K562 (cell line): ENCODE measurements around the gene TNRC6B. TPM values are rescaled to one million over a fixed set of nuclear protein-coding genes. Genes with fewer than 3 reads are reported as not detected.

Source experiments
- DPF2 ChIP-seq: fragments of 450-650 bp; IDR thresholded peaks from 2 replicates; pipeline ENCODE4 v1.6.1; 2016
- ETV1 ChIP-seq: fragments of 450-650 bp; conservative IDR thresholded peaks from 2 replicates; pipeline ENCODE4 v1.6.1; 2016; ENCODE audit warnings: missing genetic modification characterization, control low read depth, low read depth, missing compliant biosample characterization
- NR2F6 ChIP-seq: fragments of 450-650 bp; formaldehyde crosslinking; IDR thresholded peaks from 2 replicates; pipeline ENCODE4 v1.4.0; 2020; ENCODE audit warnings: mild to moderate bottlenecking
- OTX1 ChIP-seq: fragments of 450-650 bp; formaldehyde crosslinking; IDR thresholded peaks from 2 replicates; pipeline ENCODE4 v1.4.0; 2022; ENCODE audit warnings: mild to moderate bottlenecking
- RBBP5 ChIP-seq: fragments of 200-600 bp; sonication (generic); IDR thresholded peaks from 2 replicates; pipeline ENCODE4 v1.6.1; 2012; ENCODE audit warnings: borderline replicate concordance, mild to moderate bottlenecking, low read length, control low read depth, inconsistent platforms; ENCODE audit not compliant: insufficient read depth, poor library complexity, severe bottlenecking
- RBM22 ChIP-seq: fragments of 200-400 bp; formaldehyde crosslinking; IDR thresholded peaks from 2 replicates; pipeline ENCODE4 v1.6.1; 2018; ENCODE audit warnings: low read length, low read depth; ENCODE audit not compliant: poor library complexity, severe bottlenecking
- SRSF1 ChIP-seq: fragments of 200-400 bp; formaldehyde crosslinking; IDR thresholded peaks from 2 replicates; pipeline ENCODE4 v1.6.1; 2017; ENCODE audit warnings: mild to moderate bottlenecking, low read depth, low read length, moderate library complexity
- YY1 ChIP-seq, 3 experiments: IDR thresholded peaks; 2 replicates each; pipeline ENCODE4 v1.6.1; 2011; ENCODE audit warnings: low read length in 2 of 3, mild to moderate bottlenecking in 2 of 3, moderate library complexity in 2 of 3, borderline replicate concordance in 1 of 3, control low read depth in 1 of 3, low read depth in 1 of 3; ENCODE audit not compliant: insufficient read depth in 3 of 3, insufficient replicate concordance in 2 of 3, control insufficient read depth in 1 of 3, insufficient read length in 1 of 3; ENCODE audit errors: extremely low read depth in 1 of 3
- ZBTB17 ChIP-seq: fragments of 450-650 bp; formaldehyde crosslinking; IDR thresholded peaks from 2 replicates; pipeline ENCODE4 v1.4.0; 2020; ENCODE audit warnings: mild to moderate bottlenecking
- ZNF644 ChIP-seq: fragments of 200-800 bp; sonication (Bioruptor generic); IDR thresholded peaks from 2 replicates; pipeline ENCODE4 v1.6.1; 2016; ENCODE audit warnings: low read depth, missing genetic modification characterization, missing compliant biosample characterization
- polyA plus RNA-seq, 8 experiments: library from polyadenylated mRNA; depleted of rRNA in 4 of 8; stranded (reverse) in 5 of 8; unstranded in 3 of 8; fragments of >200 nt; fragmentation: Nextera tagmentation in 2 of 8; fragmentation: Illumina TruSeq in 1 of 8; extraction: Ambion mirVana in 2 of 8; extraction: Trizol in 1 of 8; gene quantifications; 2 replicates each; pipeline versions ENCODE4 v1.2.1 to v1.2.3, GENCODE V29; 2011 to 2014; ENCODE audit warnings: inconsistent platforms in 1 of 8, missing spikeins in 1 of 8
- total RNA-seq, 7 experiments: library from RNA; depleted of rRNA in 6 of 7; stranded (reverse); fragments of >200 nt in 6 of 7; fragmentation: Illumina TruSeq in 2 of 7; extraction: Trizol in 2 of 7; gene quantifications; 2 replicates each; pipeline versions ENCODE4 v1.2.1 to v1.2.3, GENCODE V29; 2011 to 2021; ENCODE audit warnings: low replicate concordance in 1 of 7
- TF ChIP-seq, protein P1 (sequence below): sonication (generic); formaldehyde crosslinking; IDR thresholded peaks from 2 replicates; pipeline ENCODE4 v1.8.0; 2023; ENCODE audit warnings: missing genetic modification reagents, mild to moderate bottlenecking, borderline replicate concordance
- TF ChIP-seq, protein P2 (sequence below): fragments of 250-450 bp; sonication (Bioruptor Pico); IDR thresholded peaks from 2 replicates; pipeline ENCODE4 v1.4.0; 2020; ENCODE audit warnings: borderline replicate concordance
- TF ChIP-seq, protein P3 (sequence below): fragments of 450-650 bp; IDR thresholded peaks from 2 replicates; pipeline ENCODE4 v1.6.1; 2018; ENCODE audit not compliant: partially characterized antibody
- TF ChIP-seq, protein P4 (sequence below): sonication (generic); formaldehyde crosslinking; IDR thresholded peaks from 2 replicates; pipeline ENCODE4 v1.8.0; 2022; ENCODE audit warnings: mild to moderate bottlenecking, missing genetic modification reagents, borderline replicate concordance

TNRC6B gene
- total and polyA plus RNA-seq, 9 of the 15 experiments (the other 6 are each of a cell fraction or from before 2014, with no cell fraction given), result 0.96 to 18.8 (median 10.8) TPM

DNA sequence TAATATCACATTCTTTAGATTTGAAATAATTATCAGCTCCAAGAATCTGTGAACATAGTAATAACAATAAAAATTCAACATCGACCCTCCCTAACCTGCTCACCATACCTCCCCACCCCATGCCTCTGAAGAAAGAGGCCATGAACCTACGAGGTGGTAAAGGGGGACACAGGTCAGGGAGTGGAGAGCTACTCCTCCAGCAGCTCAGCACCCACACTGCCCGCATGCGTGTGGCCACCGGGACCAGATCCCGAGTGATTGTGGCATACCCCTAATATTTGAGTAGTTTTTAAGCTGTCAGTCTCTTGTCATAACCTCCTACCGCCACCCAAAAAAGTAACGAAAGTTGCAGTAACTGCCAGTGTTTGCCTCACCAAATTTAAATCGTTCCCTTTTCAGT, 151.7 kb downstream of the TNRC6B start (continued):
- TF ChIP-seq, protein P1, sequence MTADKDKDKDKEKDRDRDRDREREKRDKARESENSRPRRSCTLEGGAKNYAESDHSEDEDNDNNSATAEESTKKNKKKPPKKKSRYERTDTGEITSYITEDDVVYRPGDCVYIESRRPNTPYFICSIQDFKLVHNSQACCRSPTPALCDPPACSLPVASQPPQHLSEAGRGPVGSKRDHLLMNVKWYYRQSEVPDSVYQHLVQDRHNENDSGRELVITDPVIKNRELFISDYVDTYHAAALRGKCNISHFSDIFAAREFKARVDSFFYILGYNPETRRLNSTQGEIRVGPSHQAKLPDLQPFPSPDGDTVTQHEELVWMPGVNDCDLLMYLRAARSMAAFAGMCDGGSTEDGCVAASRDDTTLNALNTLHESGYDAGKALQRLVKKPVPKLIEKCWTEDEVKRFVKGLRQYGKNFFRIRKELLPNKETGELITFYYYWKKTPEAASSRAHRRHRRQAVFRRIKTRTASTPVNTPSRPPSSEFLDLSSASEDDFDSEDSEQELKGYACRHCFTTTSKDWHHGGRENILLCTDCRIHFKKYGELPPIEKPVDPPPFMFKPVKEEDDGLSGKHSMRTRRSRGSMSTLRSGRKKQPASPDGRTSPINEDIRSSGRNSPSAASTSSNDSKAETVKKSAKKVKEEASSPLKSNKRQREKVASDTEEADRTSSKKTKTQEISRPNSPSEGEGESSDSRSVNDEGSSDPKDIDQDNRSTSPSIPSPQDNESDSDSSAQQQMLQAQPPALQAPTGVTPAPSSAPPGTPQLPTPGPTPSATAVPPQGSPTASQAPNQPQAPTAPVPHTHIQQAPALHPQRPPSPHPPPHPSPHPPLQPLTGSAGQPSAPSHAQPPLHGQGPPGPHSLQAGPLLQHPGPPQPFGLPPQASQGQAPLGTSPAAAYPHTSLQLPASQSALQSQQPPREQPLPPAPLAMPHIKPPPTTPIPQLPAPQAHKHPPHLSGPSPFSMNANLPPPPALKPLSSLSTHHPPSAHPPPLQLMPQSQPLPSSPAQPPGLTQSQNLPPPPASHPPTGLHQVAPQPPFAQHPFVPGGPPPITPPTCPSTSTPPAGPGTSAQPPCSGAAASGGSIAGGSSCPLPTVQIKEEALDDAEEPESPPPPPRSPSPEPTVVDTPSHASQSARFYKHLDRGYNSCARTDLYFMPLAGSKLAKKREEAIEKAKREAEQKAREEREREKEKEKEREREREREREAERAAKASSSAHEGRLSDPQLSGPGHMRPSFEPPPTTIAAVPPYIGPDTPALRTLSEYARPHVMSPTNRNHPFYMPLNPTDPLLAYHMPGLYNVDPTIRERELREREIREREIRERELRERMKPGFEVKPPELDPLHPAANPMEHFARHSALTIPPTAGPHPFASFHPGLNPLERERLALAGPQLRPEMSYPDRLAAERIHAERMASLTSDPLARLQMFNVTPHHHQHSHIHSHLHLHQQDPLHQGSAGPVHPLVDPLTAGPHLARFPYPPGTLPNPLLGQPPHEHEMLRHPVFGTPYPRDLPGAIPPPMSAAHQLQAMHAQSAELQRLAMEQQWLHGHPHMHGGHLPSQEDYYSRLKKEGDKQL (CRISPR knock-in tag), result no peak
- TF ChIP-seq, protein P2, sequence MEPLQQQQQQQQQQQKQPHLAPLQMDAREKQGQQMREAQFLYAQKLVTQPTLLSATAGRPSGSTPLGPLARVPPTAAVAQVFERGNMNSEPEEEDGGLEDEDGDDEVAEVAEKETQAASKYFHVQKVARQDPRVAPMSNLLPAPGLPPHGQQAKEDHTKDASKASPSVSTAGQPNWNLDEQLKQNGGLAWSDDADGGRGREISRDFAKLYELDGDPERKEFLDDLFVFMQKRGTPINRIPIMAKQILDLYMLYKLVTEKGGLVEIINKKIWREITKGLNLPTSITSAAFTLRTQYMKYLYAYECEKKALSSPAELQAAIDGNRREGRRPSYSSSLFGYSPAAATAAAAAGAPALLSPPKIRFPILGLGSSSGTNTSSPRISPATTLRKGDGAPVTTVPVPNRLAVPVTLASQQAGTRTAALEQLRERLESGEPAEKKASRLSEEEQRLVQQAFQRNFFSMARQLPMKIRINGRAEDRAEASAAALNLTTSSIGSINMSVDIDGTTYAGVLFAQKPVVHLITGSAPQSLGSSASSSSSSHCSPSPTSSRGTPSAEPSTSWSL (CRISPR knock-in tag), result no peak
- TF ChIP-seq RBM22, result no peak
- TF ChIP-seq ETV1 (tag), result no peak
- TF ChIP-seq SRSF1, result no peak
- TF ChIP-seq DPF2, result 0 out of 2 replicates have a peak, but pooled peaks have one; percentile 2
- TF ChIP-seq, protein P3, sequence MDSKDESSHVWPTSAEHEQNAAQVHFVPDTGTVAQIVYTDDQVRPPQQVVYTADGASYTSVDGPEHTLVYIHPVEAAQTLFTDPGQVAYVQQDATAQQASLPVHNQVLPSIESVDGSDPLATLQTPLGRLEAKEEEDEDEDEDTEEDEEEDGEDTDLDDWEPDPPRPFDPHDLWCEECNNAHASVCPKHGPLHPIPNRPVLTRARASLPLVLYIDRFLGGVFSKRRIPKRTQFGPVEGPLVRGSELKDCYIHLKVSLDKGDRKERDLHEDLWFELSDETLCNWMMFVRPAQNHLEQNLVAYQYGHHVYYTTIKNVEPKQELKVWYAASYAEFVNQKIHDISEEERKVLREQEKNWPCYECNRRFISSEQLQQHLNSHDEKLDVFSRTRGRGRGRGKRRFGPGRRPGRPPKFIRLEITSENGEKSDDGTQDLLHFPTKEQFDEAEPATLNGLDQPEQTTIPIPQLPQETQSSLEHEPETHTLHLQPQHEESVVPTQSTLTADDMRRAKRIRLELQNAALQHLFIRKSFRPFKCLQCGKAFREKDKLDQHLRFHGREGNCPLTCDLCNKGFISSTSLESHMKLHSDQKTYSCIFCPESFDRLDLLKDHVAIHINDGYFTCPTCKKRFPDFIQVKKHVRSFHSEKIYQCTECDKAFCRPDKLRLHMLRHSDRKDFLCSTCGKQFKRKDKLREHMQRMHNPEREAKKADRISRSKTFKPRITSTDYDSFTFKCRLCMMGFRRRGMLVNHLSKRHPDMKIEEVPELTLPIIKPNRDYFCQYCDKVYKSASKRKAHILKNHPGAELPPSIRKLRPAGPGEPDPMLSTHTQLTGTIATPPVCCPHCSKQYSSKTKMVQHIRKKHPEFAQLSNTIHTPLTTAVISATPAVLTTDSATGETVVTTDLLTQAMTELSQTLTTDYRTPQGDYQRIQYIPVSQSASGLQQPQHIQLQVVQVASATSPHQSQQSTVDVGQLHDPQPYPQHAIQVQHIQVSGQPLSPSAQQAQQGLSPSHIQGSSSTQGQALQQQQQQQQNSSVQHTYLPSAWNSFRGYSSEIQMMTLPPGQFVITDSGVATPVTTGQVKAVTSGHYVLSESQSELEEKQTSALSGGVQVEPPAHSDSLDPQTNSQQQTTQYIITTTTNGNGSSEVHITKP, result no peak
- TF ChIP-seq RBBP5, result peak; percentile 55
- no peak for TF ChIP-seq NR2F6 (CRISPR knock-in tag)
- no peak; the same call in 1 of the 2 replicates for TF ChIP-seq ZNF644 (tag)
- TF ChIP-seq, protein P4, sequence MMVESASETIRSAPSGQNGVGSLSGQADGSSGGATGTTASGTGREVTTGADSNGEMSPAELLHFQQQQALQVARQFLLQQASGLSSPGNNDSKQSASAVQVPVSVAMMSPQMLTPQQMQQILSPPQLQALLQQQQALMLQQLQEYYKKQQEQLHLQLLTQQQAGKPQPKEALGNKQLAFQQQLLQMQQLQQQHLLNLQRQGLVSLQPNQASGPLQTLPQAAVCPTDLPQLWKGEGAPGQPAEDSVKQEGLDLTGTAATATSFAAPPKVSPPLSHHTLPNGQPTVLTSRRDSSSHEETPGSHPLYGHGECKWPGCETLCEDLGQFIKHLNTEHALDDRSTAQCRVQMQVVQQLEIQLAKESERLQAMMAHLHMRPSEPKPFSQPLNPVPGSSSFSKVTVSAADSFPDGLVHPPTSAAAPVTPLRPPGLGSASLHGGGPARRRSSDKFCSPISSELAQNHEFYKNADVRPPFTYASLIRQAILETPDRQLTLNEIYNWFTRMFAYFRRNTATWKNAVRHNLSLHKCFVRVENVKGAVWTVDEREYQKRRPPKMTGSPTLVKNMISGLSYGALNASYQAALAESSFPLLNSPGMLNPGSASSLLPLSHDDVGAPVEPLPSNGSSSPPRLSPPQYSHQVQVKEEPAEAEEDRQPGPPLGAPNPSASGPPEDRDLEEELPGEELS (CRISPR knock-in tag), result no peak
- TF ChIP-seq YY1 (IDR thresholded peaks at IDR 0.05; ENCODE audit: borderline replicate concordance in 1 of 3, control insufficient read depth in 1 of 3, extremely low read depth in 1 of 3, insufficient read depth in 3 of 3, insufficient read length in 1 of 3, insufficient replicate concordance in 2 of 3, low read depth in 1 of 3, low read length in 2 of 3), result no peak
- TF ChIP-seq OTX1, result no peak
- TF ChIP-seq ZBTB17 (CRISPR knock-in tag), result no peak
